ENCODE data around the gene PLCB1.

The PLCB1 gene

GRCh38 chr20:8209061-8209460 lies 77.0 kb downstream of the PLCB1 start:
- H3K4me3 ChIP-seq (replicated peaks; ENCODE audit: low read depth, low read length) = no peak overlapping the region
- TF ChIP-seq CTCF (IDR thresholded peaks at IDR 0.05; ENCODE audit: low read length, missing control alignments) = no peak
- DNase-seq (ENCODE audit: low read depth) = peak; percentile 35

- no peak for TF ChIP-seq CTCF (IDR thresholded peaks at IDR 0.05; ENCODE audit: low read length, missing control alignments)
- no peak overlapping the region for H3K4me3 ChIP-seq (replicated peaks; ENCODE audit: low read depth, low read length)
These were observed 78.7 kb downstream of the PLCB1 start for GRCh38 chr20:8210749-8211148.

GRCh38 chr20:8212286-8212685 lies 80.2 kb downstream of the PLCB1 start:
- no peak overlapping the region for H3K4me3 ChIP-seq (replicated peaks; ENCODE audit: low read depth, low read length)
- no peak for DNase-seq (ENCODE audit: low read depth)
- TF ChIP-seq CTCF (IDR thresholded peaks at IDR 0.05; ENCODE audit: low read length, missing control alignments) = no peak

More at GRCh38 chr20:8210749-8211148, 78.7 kb downstream of the PLCB1 start:
- no peak for DNase-seq (ENCODE audit: low read depth)

GRCh38 chr20:8213270-8213669 lies 81.2 kb downstream of the PLCB1 start:
- no peak for DNase-seq (ENCODE audit: low read depth)
- no peak overlapping the region for H3K4me3 ChIP-seq (replicated peaks; ENCODE audit: low read depth, low read length)
- no peak for TF ChIP-seq CTCF (IDR thresholded peaks at IDR 0.05; ENCODE audit: low read length, missing control alignments)

GRCh38 chr20:8213831-8214587 lies 81.9 kb downstream of the PLCB1 start:
- no peak overlapping the region for H3K4me3 ChIP-seq (replicated peaks; ENCODE audit: low read depth, low read length)
- no peak for TF ChIP-seq CTCF (IDR thresholded peaks at IDR 0.05; ENCODE audit: low read length, missing control alignments)
- DNase-seq (ENCODE audit: low read depth) = no peak

GRCh38 chr20:8215361-8215781 lies 83.3 kb downstream of the PLCB1 start:
- no peak overlapping the region for H3K4me3 ChIP-seq (replicated peaks; ENCODE audit: low read depth, low read length)
- DNase-seq (ENCODE audit: low read depth) = peak; percentile 75
- TF ChIP-seq CTCF (IDR thresholded peaks at IDR 0.05; ENCODE audit: low read length, missing control alignments) = no peak

Data from fibroblast of pulmonary artery (primary cell).